ENCODE measurements around the gene FAM200C.

- TF ChIP-seq CTCF (optimal IDR thresholded peaks at IDR 0.05 in 1 of 3, IDR thresholded peaks at IDR 0.05 in 1 of 3, conservative IDR thresholded peaks at IDR 0.05 in 1 of 3; ENCODE audit: extremely low read depth in 1 of 3, insufficient read depth in 2 of 3, low read length in 3 of 3) (no peak), EZH2 (IDR thresholded peaks at IDR 0.05; ENCODE audit: low read length) (no peak)
Measured at GRCh38 chr5:160437271-160437670, 37.4 kb upstream of the FAM200C start.

Measured in keratinocyte (primary cell).